Fibroblast of skin of abdomen (primary cell): ENCODE data around the gene HCK. TPM values are rescaled to one million over a fixed set of nuclear protein-coding genes. Genes with fewer than 3 reads are reported as not detected.

ENCODE experiments used
- DNase-seq: peaks from one replicate; pipeline ENCODE4 v3.0.0-alpha.2; 2013
- polyA plus RNA-seq, 2 experiments: library from polyadenylated mRNA; unstranded; fragments of 120-200 nt; gene quantifications; one replicate each; pipeline ENCODE4 v1.2.1, GENCODE V29; 2013; ENCODE audit not compliant: insufficient read length in 2 of 2

HCK gene
- polyA plus RNA-seq (2013, experiment 1 of 2; ENCODE audit: insufficient read length), result not detected
- polyA plus RNA-seq (2013, experiment 2 of 2; ENCODE audit: insufficient read length), result not detected

DNA sequence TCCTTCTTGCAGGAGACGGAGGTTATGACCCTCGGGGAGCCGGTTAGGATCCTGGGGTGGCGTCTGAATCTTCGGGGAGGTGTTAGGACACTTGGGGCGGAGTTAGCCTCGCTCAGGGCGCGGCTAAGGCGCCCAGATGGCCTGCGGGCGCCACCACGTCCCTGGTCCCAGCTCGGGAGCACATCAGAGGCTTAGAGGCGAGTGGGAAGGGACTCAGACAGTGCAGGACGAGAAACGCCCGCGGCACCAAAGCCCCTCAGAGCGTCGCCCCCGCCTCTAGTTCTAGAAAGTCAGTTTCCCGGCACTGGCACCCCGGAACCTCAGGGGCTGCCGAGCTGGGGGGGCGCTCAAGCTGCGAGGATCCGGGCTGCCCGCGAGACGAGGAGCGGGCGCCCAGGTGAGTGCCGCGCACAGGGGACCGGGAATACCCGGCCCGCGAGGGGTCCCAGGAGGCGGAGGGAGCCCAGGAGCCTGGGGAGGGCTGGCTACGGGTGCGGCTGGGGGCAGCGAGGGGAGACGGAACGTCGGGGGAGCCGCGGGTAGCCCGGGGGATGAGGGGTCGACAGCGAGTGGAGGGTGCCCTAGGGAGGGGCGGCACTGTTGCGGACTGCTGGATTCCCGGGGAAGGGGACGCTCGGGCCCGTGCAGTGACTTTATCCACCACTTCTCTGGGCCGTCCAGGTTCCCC, at the start of gene HCK:
HCK (plus strand) TSS at position 153 of the 688 bp plus-strand sequence.
- no peak for DNase-seq

- DNase-seq, result no peak
These were observed 48.7 kb upstream of the HCK start for GRCh38 chr20:32003325-32003724.

GRCh38 chr20:32004963-32005362, 47.1 kb upstream of the HCK start:
- no peak for DNase-seq

DNA sequence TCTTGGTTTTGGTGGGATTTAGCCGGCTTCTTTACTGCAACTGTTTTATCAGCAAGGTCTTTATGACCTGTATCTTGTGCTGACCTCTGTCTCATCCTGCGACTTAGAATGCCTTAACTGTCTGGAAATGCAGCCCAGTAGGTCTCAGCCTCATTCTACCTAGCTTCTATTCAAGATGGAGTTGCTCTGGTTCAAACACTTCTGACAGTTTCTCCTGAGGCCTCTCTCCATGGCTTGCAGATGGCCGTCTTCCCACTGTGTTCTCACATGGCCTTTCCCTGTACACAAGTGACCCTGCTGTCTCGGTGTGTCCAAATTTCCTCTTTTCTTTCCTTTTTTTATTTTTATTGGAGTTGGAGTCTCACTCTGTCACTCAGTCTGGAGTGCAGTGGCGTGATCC, 46.0 kb upstream of the HCK start:
- DNase-seq, result no peak

DNA sequence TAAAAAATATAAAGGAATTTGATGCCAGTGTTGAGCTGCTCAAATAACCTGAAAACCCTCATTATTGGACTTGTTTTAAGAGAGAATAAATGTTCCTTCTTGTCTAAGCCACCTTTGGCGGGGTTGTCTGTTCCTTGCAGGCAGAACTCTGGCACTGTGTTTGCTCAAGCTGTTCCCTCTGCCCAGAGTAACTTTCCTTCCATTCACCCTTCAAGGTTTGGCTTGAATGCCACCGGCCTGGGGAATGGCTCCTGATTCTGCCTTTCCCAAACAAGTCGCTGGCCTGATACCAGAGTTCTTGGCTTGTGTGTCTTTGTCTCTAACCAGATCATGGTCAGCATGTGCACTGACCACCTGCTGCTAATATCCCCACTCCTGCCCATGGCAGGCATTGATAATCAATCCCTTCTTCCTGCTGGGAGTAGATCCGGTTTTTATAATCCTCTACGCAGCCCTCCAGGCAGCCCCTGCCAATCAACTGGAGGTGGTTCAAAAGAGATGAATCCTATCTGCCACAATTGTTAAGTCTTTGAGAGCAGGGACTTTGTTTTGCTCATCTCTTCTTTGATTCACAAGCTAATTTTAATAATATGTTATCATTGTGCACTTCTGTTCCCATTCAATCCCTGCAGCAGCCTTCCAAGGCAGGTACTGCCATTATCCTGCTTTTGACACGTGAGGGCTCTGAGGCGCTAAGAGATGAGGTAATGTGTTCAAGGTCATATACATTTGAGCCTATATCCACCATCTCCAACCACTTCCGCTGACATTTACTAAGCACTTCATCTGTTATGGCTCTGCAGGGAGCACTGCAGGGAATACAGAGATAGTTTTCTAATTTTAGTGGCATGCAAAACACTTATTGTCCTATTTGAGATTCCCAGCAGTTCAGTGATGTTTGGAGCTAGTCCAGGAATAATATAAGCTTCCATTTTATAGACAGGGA, 44.9 kb upstream of the HCK start:
- DNase-seq, result no peak

DNA sequence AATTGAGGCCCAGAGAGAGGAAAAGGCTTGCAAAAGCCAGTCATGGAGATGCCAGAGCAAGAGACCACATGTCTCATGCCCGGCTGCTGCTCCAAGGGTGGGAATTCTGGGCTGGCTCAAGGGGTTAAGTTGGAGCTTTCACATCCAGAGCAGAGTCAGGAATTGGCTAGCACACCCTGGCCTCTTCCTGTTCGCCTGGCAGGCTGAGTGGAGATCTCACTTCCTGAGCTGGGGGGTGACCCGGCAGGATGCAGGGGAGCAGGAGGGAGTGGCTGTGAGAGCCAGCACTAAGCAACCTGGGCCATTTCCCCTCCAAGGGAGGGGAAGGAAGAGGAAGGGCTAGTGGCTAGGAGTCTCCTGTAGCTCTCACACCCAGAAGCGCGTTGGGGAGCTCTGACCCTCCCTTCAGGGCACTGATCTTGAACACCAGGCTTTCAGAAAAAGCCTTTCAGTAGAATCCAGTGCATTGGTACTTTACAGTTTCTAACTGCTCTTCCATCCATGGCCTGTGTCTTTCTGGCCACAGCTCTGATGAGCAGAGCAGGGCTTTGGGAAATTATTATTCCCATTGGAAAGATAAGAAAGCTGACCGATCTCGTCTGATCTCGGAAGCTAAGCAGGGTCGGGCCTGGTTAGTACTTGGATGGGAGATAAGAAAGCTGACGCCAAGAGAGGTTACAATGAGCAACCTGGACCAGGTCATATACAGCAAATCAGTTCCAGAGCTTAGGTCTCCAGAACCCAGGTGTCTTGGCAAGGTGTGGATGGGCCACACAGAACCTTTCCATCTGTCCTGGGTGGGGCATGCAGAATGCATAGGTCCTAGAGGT, 44.0 kb upstream of the HCK start:
- DNase-seq, result no peak

- no peak for DNase-seq
These were observed 42.5 kb upstream of the HCK start for GRCh38 chr20:32009564-32009963.

GRCh38 chr20:32010101-32010500, 41.9 kb upstream of the HCK start, which contains the start of gene CCM2L:
Gene CCM2L (plus strand): TSS chr20:32010438. CDS start chr20:32010455, 17 bp downstream.
- no peak for DNase-seq

DNA sequence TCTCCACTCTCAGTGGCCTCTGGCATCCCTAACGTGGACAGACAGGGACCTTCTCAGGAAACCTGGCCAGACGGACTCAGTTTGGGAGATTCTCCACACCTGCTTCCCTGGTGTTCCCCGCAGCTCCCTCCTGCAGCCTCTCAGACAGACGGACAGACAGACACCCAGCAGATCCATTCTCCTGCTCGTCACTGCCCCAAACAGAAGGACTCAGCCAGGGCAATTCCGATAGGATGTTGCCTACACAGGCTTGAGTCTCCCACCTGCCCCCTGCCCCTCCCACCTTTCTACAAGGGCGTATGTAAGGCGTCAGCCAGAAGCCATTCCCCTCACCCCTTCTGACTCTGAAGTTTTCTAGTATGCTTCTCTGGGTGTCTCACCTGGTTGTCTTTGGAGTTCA, 41.4 kb upstream of the HCK start:
- no peak for DNase-seq

DNA sequence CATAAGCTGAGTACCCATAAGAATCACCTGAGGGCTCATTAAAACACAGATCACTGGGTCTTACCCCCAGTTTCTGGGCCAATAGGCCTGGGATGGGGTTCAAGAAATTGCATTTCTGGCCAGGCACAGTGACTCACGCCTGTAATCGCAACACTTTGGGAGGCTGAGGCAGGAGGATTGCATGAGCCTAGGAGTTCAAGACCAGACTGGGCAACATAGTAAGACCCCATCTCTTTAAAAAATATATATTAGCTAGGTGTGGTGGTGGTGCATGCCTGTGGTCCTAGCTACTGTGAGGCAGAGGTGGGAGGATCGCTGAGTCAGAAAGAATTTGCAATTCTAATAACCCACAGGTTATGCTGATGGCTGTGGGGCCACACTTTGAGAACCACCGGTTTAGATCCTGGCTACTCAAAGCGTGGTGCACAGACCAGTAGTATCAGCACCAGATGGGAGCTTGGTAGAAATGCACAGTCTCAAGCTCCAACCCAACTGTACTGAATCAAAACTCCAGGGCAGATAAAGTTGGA, 39.8 kb upstream of the HCK start:
- DNase-seq, result no peak

DNA sequence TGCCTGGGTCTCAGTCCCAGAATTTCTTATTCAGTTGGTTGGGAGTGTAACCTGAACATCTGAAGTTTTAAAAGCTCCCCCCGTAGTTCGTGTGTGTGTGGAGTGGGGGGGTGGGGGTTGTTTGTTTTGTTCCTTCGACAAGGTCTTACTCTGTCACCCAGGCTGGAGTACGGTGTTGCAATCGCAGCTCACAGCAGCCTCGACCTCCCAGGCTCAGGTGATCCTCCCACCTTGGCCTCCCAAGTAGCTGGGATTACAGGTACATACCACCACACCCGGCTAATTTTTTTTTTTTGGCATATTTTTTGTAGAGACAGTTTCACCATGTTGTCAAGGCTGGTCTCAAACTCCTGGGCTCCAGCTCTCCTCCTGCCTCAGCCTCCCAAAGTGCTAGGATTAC, 38.7 kb upstream of the HCK start:
- no peak for DNase-seq

DNA sequence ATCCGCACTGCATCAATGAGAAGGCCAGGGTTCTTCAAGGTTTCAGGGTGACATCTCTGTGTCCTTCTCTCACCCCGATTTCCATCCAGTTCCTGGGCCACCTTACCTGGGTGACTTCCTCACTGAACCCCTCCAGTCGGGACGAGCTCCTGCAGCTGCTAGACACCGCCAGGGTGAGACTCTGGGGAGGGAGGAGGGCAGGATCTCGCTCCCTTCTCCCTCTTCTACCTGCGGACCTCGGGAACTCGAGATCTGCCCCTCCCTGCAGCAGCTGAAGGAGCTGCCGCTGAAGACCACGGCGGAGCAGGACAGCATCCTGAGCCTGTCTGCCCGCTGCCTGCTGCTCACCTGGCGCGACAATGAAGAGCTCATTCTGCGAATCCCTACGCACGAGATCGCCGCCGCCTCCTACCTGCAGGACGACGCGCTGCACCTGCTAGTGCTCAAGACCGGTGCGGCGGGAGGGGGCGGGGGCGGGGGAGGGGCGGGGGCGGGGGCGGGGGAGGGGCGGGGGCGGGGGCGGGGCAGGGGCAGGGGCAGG, 34.3 kb upstream of the HCK start:
- DNase-seq, result no peak

- DNase-seq, result no peak
These were observed 33.5 kb upstream of the HCK start for GRCh38 chr20:32018269-32019155.

DNA sequence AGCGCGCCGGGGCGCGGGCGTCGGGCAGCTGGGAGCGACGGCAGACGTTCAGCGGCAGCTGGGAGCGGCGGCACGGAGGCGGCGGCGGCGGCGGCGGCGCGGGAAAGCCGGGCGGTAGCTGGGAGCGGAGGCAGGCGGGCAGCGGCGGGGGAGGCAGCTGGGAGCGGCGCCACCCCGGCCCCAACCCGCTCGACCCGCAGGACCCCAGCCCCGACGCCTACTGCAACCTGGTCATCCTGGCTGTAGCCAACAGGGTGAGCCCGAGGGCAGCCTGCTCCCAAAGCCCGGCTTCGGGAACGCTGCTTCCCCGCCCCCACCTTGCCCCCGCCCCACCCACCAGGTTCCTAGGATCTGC, 32.9 kb upstream of the HCK start:
- no peak for DNase-seq

- DNase-seq, result no peak
These were observed 32.2 kb upstream of the HCK start for GRCh38 chr20:32019563-32020463.

DNA sequence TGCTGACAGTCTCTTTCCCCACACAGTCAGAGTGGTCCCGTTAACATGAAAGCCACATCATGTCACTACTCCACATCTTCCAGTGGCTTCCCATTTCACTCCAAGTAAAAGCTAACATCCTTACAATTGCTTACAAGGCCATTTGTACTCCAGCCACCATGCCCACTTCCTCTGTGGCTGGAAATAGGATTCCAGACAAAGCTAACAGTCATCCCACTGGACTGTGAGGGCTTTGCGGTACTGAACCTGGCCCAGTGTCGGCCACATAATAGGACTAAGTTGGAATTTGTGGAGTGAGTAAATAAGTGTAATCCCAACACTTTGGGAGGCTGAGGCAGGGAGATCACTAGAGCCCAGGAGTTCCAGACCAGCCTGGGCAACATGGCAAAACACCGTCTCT, 31.0 kb upstream of the HCK start:
- no peak for DNase-seq

DNA sequence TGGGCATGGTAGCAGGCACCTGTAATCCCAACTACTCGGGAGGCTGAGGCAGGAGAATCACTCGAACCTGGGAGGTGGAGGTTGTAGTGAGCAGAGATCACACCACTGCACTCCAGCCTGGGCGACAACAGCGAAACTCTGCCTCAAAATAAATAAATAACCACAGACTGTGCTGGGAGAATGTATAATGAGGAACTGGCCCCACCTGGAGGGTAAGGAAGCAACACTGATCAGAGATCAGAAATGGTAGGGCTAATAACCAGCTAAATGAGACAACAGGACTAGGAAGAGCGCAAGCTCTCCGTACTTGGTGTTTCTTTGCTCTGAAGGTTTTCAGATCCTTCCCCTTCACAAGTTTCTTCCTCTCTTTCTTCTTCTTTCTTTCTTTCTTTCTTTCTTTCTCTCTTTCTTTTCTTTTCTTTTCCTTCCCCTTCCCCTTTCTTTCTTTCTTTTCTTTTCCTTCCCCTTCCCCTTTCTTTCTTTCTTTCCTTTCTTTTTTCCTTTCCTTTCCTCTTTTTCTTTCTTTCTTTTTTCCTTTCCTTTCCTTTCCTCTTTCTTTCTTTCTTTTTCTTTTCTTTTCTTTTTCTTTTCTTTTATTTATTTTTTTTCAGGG, 27.3 kb upstream of the HCK start:
- no peak for DNase-seq

- DNase-seq, result no peak
These were observed 24.4 kb upstream of the HCK start for GRCh38 chr20:32027643-32028042.

- DNase-seq, result no peak
These were observed 23.2 kb upstream of the HCK start for GRCh38 chr20:32028647-32029372.
